Measurements from ENCODE around the gene KRT78.

The KRT78 gene

GRCh38 chr12:52833922-52834726, 14.7 kb downstream of the KRT78 start, which contains the start of gene KRT79:
KRT79 (minus strand) TSS chr12:52834311; CDS start chr12:52834260, 51 bp downstream.
- no peaks in the 10 kb centered on the region for H3K36me3 ChIP-seq (replicated peaks; ENCODE audit: low read depth, low read length)
- peaks cover 6% of the 10 kb centered on the region for H3K4me1 ChIP-seq (ENCODE audit: low read length)
- H3K4me2 ChIP-seq (ENCODE audit: low read length) = no peak within 1 kb of the TSS
- H3K9me3 ChIP-seq (ENCODE audit: insufficient read depth, low read length) = no peaks in the 10 kb centered on the region
- H3K79me2 ChIP-seq (ENCODE audit: low read length) = no peaks in the 10 kb centered on the region
- TF ChIP-seq EZH2phosphoT487 (IDR thresholded peaks at IDR 0.05; ENCODE audit: low read depth) = no peak
- no peak within 1 kb of the TSS for H3K4me3 ChIP-seq (ENCODE audit: low read length)
- H2AFZ ChIP-seq (ENCODE audit: low read depth, low read length) = no peak within 1 kb of the TSS
- H3K27ac ChIP-seq (ENCODE audit: low read length) = no peak within 1 kb of the TSS
- H4K20me1 ChIP-seq (ENCODE audit: insufficient read depth, low read length) = no peaks in the 10 kb centered on the region
- peaks cover 36% of the 10 kb centered on the region for H3K27me3 ChIP-seq (ENCODE audit: low read depth, low read length)
- no peak within 1 kb of the TSS for H3K9ac ChIP-seq (ENCODE audit: low read length)

GRCh38 chr12:52832985-52833905, 15.5 kb downstream of the KRT78 start:
- TF ChIP-seq CTCF (IDR thresholded peaks at IDR 0.05; ENCODE audit: low read depth, low read length) (no peak), EZH2phosphoT487 (IDR thresholded peaks at IDR 0.05; ENCODE audit: low read depth) (no peak)
- no peak overlapping the region for H2AFZ ChIP-seq (ENCODE audit: low read depth, low read length)
- H3K79me2 ChIP-seq (ENCODE audit: low read length) = no peaks in the 10 kb centered on the region
- no peak overlapping the region for H3K27ac ChIP-seq (ENCODE audit: low read length)
- H3K27me3 ChIP-seq (ENCODE audit: low read depth, low read length) = peaks cover 42% of the 10 kb centered on the region
- no peak overlapping the region for H3K4me3 ChIP-seq (ENCODE audit: low read length)
- no peaks in the 10 kb centered on the region for H3K9me3 ChIP-seq (ENCODE audit: insufficient read depth, low read length)
- H3K4me1 ChIP-seq (ENCODE audit: low read length) = peaks cover under 1% of the 10 kb centered on the region
- H3K36me3 ChIP-seq (replicated peaks; ENCODE audit: low read depth, low read length) = no peaks in the 10 kb centered on the region
- H3K4me2 ChIP-seq (ENCODE audit: low read length) = no peak overlapping the region
- no peak overlapping the region for H3K9ac ChIP-seq (ENCODE audit: low read length)
- H4K20me1 ChIP-seq (ENCODE audit: insufficient read depth, low read length) = no peaks in the 10 kb centered on the region

GRCh38 chr12:52832451-52832850, 16.3 kb downstream of the KRT78 start:
- no peaks in the 10 kb centered on the region for H3K9me3 ChIP-seq (ENCODE audit: insufficient read depth, low read length)
- H3K36me3 ChIP-seq (replicated peaks; ENCODE audit: low read depth, low read length) = no peaks in the 10 kb centered on the region
- no peak overlapping the region for H3K27ac ChIP-seq (ENCODE audit: low read length)
- no peaks in the 10 kb centered on the region for H3K79me2 ChIP-seq (ENCODE audit: low read length)
- peaks cover 37% of the 10 kb centered on the region for H3K27me3 ChIP-seq (ENCODE audit: low read depth, low read length)
- no peaks in the 10 kb centered on the region for H3K4me1 ChIP-seq (ENCODE audit: low read length)
- H3K4me2 ChIP-seq (ENCODE audit: low read length) = no peak overlapping the region
- no peak overlapping the region for H2AFZ ChIP-seq (ENCODE audit: low read depth, low read length)
- H4K20me1 ChIP-seq (ENCODE audit: insufficient read depth, low read length) = no peaks in the 10 kb centered on the region
- H3K4me3 ChIP-seq (ENCODE audit: low read length) = no peak overlapping the region
- no peak for TF ChIP-seq EZH2phosphoT487 (IDR thresholded peaks at IDR 0.05; ENCODE audit: low read depth)
- TF ChIP-seq CTCF (IDR thresholded peaks at IDR 0.05; ENCODE audit: low read depth, low read length) = no peak
- no peak overlapping the region for H3K9ac ChIP-seq (ENCODE audit: low read length)

- no peaks in the 10 kb centered on the region for H3K4me1 ChIP-seq (ENCODE audit: low read length)
- H3K9ac ChIP-seq (ENCODE audit: low read length) = no peak overlapping the region
- TF ChIP-seq EZH2phosphoT487 (IDR thresholded peaks at IDR 0.05; ENCODE audit: low read depth) = no peak
- no peak for TF ChIP-seq CTCF (IDR thresholded peaks at IDR 0.05; ENCODE audit: low read depth, low read length)
- no peak overlapping the region for H3K4me3 ChIP-seq (ENCODE audit: low read length)
- no peak overlapping the region for H3K27ac ChIP-seq (ENCODE audit: low read length)
- H2AFZ ChIP-seq (ENCODE audit: low read depth, low read length) = no peak overlapping the region
- no peak overlapping the region for H3K4me2 ChIP-seq (ENCODE audit: low read length)
- no peaks in the 10 kb centered on the region for H3K9me3 ChIP-seq (ENCODE audit: insufficient read depth, low read length)
- H3K36me3 ChIP-seq (replicated peaks; ENCODE audit: low read depth, low read length) = no peaks in the 10 kb centered on the region
- no peaks in the 10 kb centered on the region for H3K79me2 ChIP-seq (ENCODE audit: low read length)
- H4K20me1 ChIP-seq (ENCODE audit: insufficient read depth, low read length) = no peaks in the 10 kb centered on the region
- peaks cover 27% of the 10 kb centered on the region for H3K27me3 ChIP-seq (ENCODE audit: low read depth, low read length)
Measured at GRCh38 chr12:52831251-52831650, 17.5 kb downstream of the KRT78 start.
